Ramos (cell line): ENCODE measurements around the gene IER2.
"Not testable (repeated sequence)": the region's sequence is repeated elsewhere in the genome, so short reads cannot be mapped to it uniquely, and the experiment has no call there.

Experiments used
- in situ Hi-C: fragments of 300-500 bp; cut with MboI; formaldehyde crosslinking; loops from one replicate; pipeline ENCODE4 v1.14.3; 2022; ENCODE audit warnings: low sequenced_read_pairs; ENCODE audit not compliant: unreplicated experiment

Gene IER2

GRCh38 chr19:13189600-13189999 lies 39.4 kb downstream of the IER2 start:
- in situ Hi-C loops: no loop called here

- in situ Hi-C loops: no loop called here
Measured at GRCh38 chr19:13190781-13191540, 40.8 kb downstream of the IER2 start.

- in situ Hi-C loops: no loop called here
Measured at GRCh38 chr19:13195678-13196077, 45.5 kb downstream of the IER2 start.

GRCh38 chr19:13198634-13199033 lies 48.4 kb downstream of the IER2 start:
- in situ Hi-C loops: no loop called here

GRCh38 chr19:13202112-13202511 lies 51.9 kb downstream of the IER2 start:
- in situ Hi-C loops: not testable (repeated sequence)
